GM23338 (cell line): ENCODE measurements around the gene KCTD1. TPM values are rescaled to one million over a fixed set of nuclear protein-coding genes. Genes with fewer than 3 reads are reported as not detected.

Experiments
- ATAC-seq: fragments of 200-7000 bp; cut with Tn5 transposase; 3 replicates; pipeline ENCODE4 v1.9.1; 2020
- DNase-seq: peaks from one replicate; pipeline ENCODE4 v3.0.0-alpha.2; 2015; ENCODE audit warnings: low spot score
- H2AFZ ChIP-seq: fragments of 200-600 bp; sonication (generic); 2 replicates; pipeline ENCODE4 v1.8.0; 2016; ENCODE audit warnings: antibody characterized with exemption, mild to moderate bottlenecking, moderate library complexity
- H3F3A ChIP-seq: fragments of 200-600 bp; sonication (generic); replicated peaks from 2 replicates; pipeline ENCODE4 v1.8.0; 2017; ENCODE audit warnings: antibody characterized with exemption, mixed run types, low read depth
- H3K27ac ChIP-seq: fragments of 200-600 bp; sonication (generic); 2 replicates; pipeline ENCODE4 v1.6.1; 2016; ENCODE audit warnings: low read depth
- H3K27me3 ChIP-seq: fragments of 200-600 bp; sonication (generic); 2 replicates; pipeline ENCODE4 v1.8.0; 2016; ENCODE audit warnings: mild to moderate bottlenecking, mixed run types, moderate library complexity; ENCODE audit not compliant: insufficient read depth
- H3K36me3 ChIP-seq: fragments of 200-600 bp; sonication (generic); 2 replicates; pipeline ENCODE4 v1.8.0; 2016; ENCODE audit warnings: mild to moderate bottlenecking; ENCODE audit not compliant: insufficient read depth
- H3K4me1 ChIP-seq: fragments of 200-600 bp; sonication (generic); 2 replicates; pipeline ENCODE4 v1.8.0; 2016; ENCODE audit warnings: mild to moderate bottlenecking, moderate library complexity; ENCODE audit not compliant: insufficient read depth
- H3K4me2 ChIP-seq: fragments of 200-600 bp; sonication (generic); 2 replicates; pipeline ENCODE4 v1.7.1; 2017; ENCODE audit warnings: mixed run types
- H3K4me3 ChIP-seq: fragments of 200-600 bp; sonication (generic); 2 replicates; pipeline ENCODE4 v1.6.1; 2016; ENCODE audit warnings: mixed run types
- H3K79me2 ChIP-seq: fragments of 200-600 bp; sonication (generic); replicated peaks from 2 replicates; pipeline ENCODE4 v1.8.0; 2017; ENCODE audit warnings: mild to moderate bottlenecking; ENCODE audit not compliant: insufficient read depth
- H3K9me2 ChIP-seq: fragments of 200-600 bp; sonication (generic); 2 replicates; pipeline ENCODE4 v1.8.0; 2017; ENCODE audit not compliant: insufficient read depth
- H4K20me1 ChIP-seq: fragments of 200-600 bp; sonication (generic); replicated peaks from 2 replicates; pipeline ENCODE4 v1.8.0; 2017; ENCODE audit warnings: mild to moderate bottlenecking; ENCODE audit not compliant: insufficient read depth
- H3K27ac Mint-ChIP-seq: 2 replicates; pipeline ENCODE4 v1.8.0; 2020; ENCODE audit warnings: inconsistent platforms, mild to moderate bottlenecking, moderate library complexity, mixed read lengths
- H3K27me3 Mint-ChIP-seq: 3 replicates; pipeline ENCODE4 v1.8.0; 2022; ENCODE audit warnings: low read depth, mild to moderate bottlenecking, moderate library complexity, mixed read lengths, inconsistent platforms; ENCODE audit not compliant: insufficient read depth, poor library complexity
- H3K36me3 Mint-ChIP-seq: 3 replicates; pipeline ENCODE4 v1.8.0; 2021; ENCODE audit warnings: low read depth, mild to moderate bottlenecking, inconsistent platforms, moderate library complexity, mixed read lengths
- H3K4me1 Mint-ChIP-seq: 3 replicates; pipeline ENCODE4 v1.8.0; 2020; ENCODE audit warnings: mild to moderate bottlenecking, inconsistent platforms, mixed read lengths
- H3K4me3 Mint-ChIP-seq: 3 replicates; pipeline ENCODE4 v1.8.0; 2021; ENCODE audit warnings: moderate library complexity, mild to moderate bottlenecking, inconsistent platforms, mixed read lengths
- H3K9me3 Mint-ChIP-seq: 3 replicates; pipeline ENCODE4 v1.8.0; 2020; ENCODE audit warnings: moderate library complexity, mild to moderate bottlenecking, inconsistent platforms, mixed read lengths
- CREB1 ChIP-seq: fragments of 250-450 bp; sonication (Bioruptor Pico); IDR thresholded peaks from 2 replicates; pipeline ENCODE4 v1.5.0; 2020; ENCODE audit warnings: low read depth, mild to moderate bottlenecking, moderate library complexity
- EZH2 ChIP-seq: fragments of 200-600 bp; sonication (generic); IDR thresholded peaks from one replicate; pipeline ENCODE4 v1.8.0; 2017; ENCODE audit warnings: antibody characterized with exemption, mild to moderate bottlenecking, low read depth; ENCODE audit not compliant: unreplicated experiment
- EZH2phosphoT487 ChIP-seq: fragments of 200-600 bp; sonication (generic); IDR thresholded peaks from one replicate; pipeline ENCODE4 v1.8.1; 2018; ENCODE audit warnings: antibody characterized with exemption; ENCODE audit not compliant: unreplicated experiment
- POLR2AphosphoS5 ChIP-seq: IDR thresholded peaks from 2 replicates; pipeline ENCODE4 v1.6.1; 2016; ENCODE audit warnings: antibody characterized with exemption, low read depth
- STAT1 ChIP-seq: IDR thresholded peaks from one replicate; pipeline ENCODE4 v1.6.1; 2016; ENCODE audit warnings: antibody characterized with exemption; ENCODE audit not compliant: unreplicated experiment
- ZNF331 ChIP-seq: fragments of 250-450 bp; sonication (Bioruptor Pico); IDR thresholded peaks from 2 replicates; pipeline ENCODE4 v1.5.0; 2020; ENCODE audit warnings: low read depth, mild to moderate bottlenecking, moderate library complexity
- ZNF462 ChIP-seq: fragments of 250-450 bp; sonication (Bioruptor Pico); IDR thresholded peaks from 2 replicates; pipeline ENCODE4 v1.5.0; 2020; ENCODE audit warnings: mild to moderate bottlenecking, moderate library complexity
- polyA plus RNA-seq: library from polyadenylated mRNA; unstranded; fragments of >200 nt; fragmentation: Nextera tagmentation; extraction: Ambion mirVana; gene quantifications from 2 replicates; pipeline ENCODE4 v1.2.1, GENCODE V29; 2016
- total RNA-seq: library from RNA; depleted of rRNA; stranded (reverse); fragments of >200 nt; shearing (Covaris generic); gene quantifications from 2 replicates; pipeline ENCODE4 v1.2.3, GENCODE V29; 2014
- TF ChIP-seq, protein P1 (sequence below): IDR thresholded peaks from 2 replicates; pipeline ENCODE4 v1.6.1; 2016; ENCODE audit warnings: antibody characterized with exemption

The KCTD1 gene
- total and polyA plus RNA-seq, 2 experiments from 2014 or later: 7.1 to 20.5 TPM

GRCh38 chr18:26421503-26421902 is 126.8 kb downstream of the KCTD1 start:
- Histone ChIP-seq H3K4me1 (peaks cover 14% of the 10 kb centered on the region), H4K20me1 (no peaks in the 10 kb centered on the region), H3K4me2 (no peak overlapping the region), H3K27ac (no peak overlapping the region), H3K27me3 (no peaks in the 10 kb centered on the region), H3K36me3 (no peaks in the 10 kb centered on the region), H3K79me2 (no peaks in the 10 kb centered on the region), H3F3A (no peaks in the 10 kb centered on the region), H3K4me3 (no peak overlapping the region), H3K9me2 (peaks cover 17% of the 10 kb centered on the region), H2AFZ (no peak overlapping the region)
- peaks cover 13% of the 10 kb centered on the region for H3K27me3 Mint-ChIP-seq
- DNase-seq: no peak
- no peak overlapping the region for H3K4me3 Mint-ChIP-seq
- H3K27ac Mint-ChIP-seq: no peak overlapping the region
- TF ChIP-seq, protein P1, sequence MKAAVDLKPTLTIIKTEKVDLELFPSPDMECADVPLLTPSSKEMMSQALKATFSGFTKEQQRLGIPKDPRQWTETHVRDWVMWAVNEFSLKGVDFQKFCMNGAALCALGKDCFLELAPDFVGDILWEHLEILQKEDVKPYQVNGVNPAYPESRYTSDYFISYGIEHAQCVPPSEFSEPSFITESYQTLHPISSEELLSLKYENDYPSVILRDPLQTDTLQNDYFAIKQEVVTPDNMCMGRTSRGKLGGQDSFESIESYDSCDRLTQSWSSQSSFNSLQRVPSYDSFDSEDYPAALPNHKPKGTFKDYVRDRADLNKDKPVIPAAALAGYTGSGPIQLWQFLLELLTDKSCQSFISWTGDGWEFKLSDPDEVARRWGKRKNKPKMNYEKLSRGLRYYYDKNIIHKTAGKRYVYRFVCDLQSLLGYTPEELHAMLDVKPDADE: no peak
- TF ChIP-seq EZH2 (no peak), ZNF331 (CRISPR knock-in tag) (no peak), EZH2phosphoT487 (no peak), POLR2AphosphoS5 (no peak), ZNF462 (CRISPR knock-in tag) (no peak), CREB1 (CRISPR knock-in tag) (no peak), STAT1 (no peak)
- no peaks in the 10 kb centered on the region; the same call in 2 of the 3 replicates for H3K9me3 Mint-ChIP-seq
- ATAC-seq: no peak
- H3K36me3 Mint-ChIP-seq: no peaks in the 10 kb centered on the region
- peaks cover 4% of the 10 kb centered on the region for H3K4me1 Mint-ChIP-seq
